GM18867 (cell line): ENCODE measurements around the gene MEIS2.

Source experiments
- ATAC-seq: cut with Tn5 transposase; IDR thresholded peaks from one replicate; pipeline ENCODE4 v1.9.1; 2021; ENCODE audit warnings: mild to moderate bottlenecking, moderate library complexity; ENCODE audit not compliant: unreplicated experiment

The MEIS2 gene

GRCh38 chr15:37100109-37100965, at the start of gene MEIS2:
Gene MEIS2, minus strand, starts transcription at chr15:37100549. Its CDS starts 1,083 bp downstream, at chr15:37099466.
- peak; percentile 42 for ATAC-seq

GRCh38 chr15:37149146-37149545, 48.8 kb upstream of the MEIS2 start:
- ATAC-seq: no peak

DNA sequence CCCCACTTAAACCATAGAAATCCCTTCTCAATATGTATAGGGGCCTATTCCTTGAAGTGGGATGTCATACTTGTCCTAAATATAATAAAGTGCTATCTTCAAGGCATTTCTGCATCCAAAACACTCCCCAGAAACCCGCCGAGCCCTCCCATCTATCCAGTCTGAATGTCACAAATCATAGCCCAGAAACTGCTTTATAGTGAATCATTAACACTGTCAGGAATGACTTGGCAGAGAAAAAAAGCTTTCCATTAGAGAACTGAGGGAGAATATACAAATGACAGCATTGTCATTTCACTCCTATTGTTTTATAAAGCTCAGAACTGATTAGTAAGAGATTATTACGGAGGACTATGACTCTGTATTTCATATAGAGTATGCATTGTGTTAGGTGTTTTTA, 48.4 kb upstream of the MEIS2 start:
- ATAC-seq: no peak

GRCh38 chr15:37143351-37143750, 43.0 kb upstream of the MEIS2 start:
- ATAC-seq: no peak

GRCh38 chr15:37142371-37142770, 42.0 kb upstream of the MEIS2 start:
- no peak for ATAC-seq

DNA sequence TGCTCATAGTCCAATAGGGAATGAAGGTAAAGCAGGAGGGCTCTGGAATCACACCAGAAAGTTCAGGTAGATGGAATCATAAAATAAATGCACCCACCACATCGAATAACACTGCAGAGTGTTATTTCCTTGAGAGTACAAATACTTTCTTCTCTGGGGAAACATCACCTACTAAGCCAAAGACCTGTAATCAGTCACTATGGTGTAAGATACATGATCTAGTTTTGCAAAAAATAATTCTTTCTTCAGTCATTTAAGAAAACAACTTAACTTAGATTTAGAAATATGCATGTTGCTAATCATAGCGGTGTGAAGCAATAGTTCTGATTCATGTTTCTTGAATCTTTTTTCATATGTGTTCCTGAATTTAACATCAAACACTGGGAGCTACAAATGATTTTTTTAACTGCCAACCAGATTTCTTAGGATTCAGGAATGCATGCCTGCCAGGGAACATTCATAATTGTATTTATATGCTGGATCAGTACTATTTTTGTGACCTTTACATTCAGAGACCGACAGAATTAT, 40.2 kb upstream of the MEIS2 start:
- no peak for ATAC-seq

- no peak for ATAC-seq
These were observed 38.4 kb upstream of the MEIS2 start for GRCh38 chr15:37138591-37139215.

DNA sequence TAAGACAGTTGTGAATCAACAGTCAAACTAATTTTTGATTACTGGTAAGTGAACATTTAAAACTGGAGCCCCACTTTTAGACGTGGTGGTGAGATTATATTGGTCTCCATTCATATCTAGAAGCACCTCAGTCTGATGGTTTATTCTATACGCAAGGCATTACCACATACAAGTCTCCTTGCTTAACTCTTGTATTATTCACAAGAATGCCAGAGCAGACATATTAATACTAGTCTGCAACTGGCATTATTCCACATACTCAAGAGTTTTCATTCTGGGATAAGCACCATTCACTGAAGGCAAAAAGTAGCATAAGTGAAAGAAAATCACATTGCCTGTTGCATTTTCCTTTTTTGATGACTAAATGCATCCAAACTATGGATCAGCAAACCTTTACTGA, 36.9 kb upstream of the MEIS2 start:
- no peak for ATAC-seq

DNA sequence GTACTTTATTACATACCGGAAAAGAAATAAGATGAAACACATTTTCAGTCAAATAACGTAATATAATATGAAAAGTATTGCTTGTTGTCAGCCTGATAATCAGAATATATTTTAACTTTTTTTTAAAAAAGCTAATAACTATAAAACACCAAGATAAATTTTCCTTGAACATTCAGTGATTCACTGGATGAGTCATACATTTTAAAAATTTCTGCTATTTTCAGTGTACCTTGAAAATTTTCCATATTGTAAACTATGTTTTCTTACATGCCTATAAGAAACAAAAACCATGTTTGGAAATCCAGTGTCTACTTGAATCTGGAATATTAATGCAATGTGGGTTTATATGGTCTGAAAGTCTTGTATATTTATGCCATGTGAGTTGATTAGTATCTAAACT, 36.3 kb upstream of the MEIS2 start:
- no peak for ATAC-seq

- peak; percentile 86 for ATAC-seq
These were observed 34.9 kb upstream of the MEIS2 start for GRCh38 chr15:37135225-37135624.

DNA sequence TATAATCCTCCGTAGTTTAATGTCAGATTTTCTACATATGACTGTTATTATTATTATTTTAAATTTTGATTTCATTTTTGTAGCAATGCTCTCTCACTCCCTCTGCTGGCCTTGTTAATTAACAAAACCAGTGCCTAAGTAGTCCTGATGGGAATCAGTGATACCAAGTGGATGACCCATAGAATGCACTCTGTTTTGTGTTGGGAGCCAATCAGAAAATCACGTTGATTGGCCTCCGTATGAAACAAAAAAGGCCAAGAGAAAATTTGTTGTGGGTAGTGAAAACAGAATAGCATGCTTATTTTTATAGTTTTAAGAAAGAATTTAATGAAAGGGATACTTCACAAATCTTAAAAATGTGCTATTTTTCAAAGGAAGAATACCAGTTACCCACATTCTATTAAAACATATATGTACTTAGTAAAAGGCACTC, 34.4 kb upstream of the MEIS2 start:
- ATAC-seq: peak; percentile 52

GRCh38 chr15:37134244-37134643, 33.9 kb upstream of the MEIS2 start:
- no peak for ATAC-seq

DNA sequence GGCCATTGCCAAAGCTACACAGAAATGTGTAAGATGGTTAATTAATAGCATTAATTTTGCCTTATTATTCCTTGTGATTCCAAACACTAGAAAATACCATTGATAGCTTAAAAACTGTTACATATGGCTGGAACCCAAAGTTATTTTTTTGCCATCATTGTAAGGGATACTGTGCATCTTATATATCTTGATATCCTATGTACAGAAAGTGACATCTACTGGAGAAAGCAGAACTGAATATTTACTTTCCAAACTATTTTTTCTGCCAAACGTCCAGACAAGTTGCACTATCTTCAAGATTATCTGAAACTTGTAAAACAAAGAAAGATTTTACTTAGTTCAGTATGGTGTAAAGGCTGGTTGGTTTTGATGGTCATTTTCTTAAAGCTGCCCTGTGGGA, 33.3 kb upstream of the MEIS2 start:
- no peak for ATAC-seq

- ATAC-seq: no peak
These were observed 32.6 kb upstream of the MEIS2 start for GRCh38 chr15:37132826-37133417.

- no peak for ATAC-seq
These were observed 31.3 kb upstream of the MEIS2 start for GRCh38 chr15:37131621-37132020.

- no peak for ATAC-seq
These were observed 30.0 kb upstream of the MEIS2 start for GRCh38 chr15:37130356-37130755.

DNA sequence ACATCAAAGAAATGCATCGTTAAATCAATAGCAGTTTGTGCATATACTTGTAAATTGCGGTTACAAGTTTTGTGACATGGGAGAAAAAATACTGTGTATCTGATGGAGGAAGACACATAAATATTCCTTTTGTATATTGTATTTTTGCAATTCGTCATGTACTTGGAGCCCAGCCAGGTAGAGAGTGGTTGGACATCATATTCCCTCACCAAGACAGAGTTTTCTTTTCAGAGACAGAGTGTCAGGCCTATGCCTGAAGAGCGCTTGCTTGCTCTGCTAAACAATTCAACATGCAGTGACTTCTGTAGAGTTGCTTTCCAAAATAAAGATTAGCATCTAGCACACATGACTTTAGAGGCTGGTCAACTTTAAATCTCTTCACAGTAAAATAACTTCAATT, 24.8 kb upstream of the MEIS2 start:
- no peak for ATAC-seq

DNA sequence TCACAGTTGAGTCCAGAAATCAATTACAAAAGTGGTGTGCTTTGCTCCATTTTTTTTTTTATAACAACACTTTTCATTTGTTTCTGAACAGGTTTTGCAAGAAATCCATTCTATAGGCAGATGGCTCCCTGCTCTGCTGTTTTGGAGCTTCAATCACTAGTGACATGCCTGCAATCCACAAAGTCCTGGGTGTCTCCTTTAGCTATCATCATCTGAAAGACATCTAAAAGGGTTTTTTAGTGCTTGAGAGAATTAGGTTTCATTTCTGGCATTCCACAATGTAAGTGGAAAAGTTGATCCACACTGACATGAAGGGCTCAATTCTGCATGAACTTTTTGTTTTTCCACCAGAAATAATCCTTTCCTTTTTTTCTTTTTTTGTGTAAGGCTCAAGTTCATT, 24.0 kb upstream of the MEIS2 start:
- no peak for ATAC-seq

GRCh38 chr15:37122703-37123102, 22.4 kb upstream of the MEIS2 start:
- no peak for ATAC-seq

DNA sequence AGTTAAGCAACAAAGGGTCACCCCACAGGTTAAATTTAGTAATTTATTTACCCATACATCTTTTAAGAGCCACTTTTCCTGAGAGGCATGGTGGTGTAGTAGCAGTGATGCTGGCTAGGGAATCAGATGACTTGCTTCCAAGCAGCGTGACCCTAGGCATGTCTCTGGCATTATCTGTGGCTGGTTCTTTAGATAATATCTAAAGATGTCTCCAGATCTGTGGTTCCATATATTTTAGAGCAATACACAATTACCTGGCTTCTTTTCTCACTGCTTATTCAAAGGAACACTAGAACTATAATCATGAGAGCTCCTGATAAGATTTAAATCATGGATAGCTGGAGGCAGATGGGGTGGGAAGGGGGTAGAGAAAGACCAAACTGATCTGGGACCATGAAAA, 21.1 kb upstream of the MEIS2 start:
- no peak for ATAC-seq

DNA sequence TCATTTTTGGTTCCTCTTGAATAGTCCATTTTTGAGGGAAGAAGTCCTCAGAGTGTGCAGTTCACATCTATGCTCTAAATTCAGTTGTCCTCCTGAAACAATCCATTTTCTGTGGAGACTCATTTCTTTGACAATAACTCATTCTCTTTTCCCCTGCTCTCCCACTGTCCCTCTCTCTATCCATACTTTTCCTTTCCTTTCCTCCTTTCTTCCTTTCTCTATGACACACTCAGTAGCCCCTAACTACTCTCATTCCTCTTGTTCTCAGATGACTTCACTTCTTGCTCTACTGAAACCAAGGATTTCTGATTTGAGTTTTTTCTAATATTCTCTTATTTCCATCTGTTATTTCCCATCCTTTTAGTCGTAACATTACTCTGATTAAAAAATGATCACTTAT, 16.7 kb upstream of the MEIS2 start:
- no peak for ATAC-seq

DNA sequence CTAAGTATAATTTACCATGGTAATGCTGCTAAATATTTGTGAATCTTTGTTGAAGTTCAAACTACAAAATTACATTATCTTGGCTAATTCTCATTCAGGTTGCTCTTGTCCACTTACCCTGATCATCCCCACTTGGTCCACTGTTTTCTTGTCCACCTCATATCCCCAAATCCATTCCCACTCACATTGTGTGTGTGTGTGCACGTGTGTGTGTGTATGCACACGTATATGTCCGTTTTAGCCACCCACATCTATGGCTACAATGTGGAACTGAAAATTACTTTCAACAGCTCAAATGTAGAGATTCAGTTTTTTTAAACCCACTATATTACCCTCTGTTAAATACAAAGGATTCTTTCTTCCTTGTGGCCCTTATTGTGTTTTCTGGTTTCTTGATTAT, 15.2 kb upstream of the MEIS2 start:
- no peak for ATAC-seq
